GM12878 (cell line): Measurements from ENCODE around the gene GK2. TPM values are rescaled to one million over a fixed set of nuclear protein-coding genes. Genes with fewer than 3 reads are reported as not detected.
A peak's percentile ranks its signal among the peaks of the same experiment; 100 is the strongest.

Experiments used
- ATAC-seq: fragments of 200-7000 bp; cut with Tn5 transposase; 3 replicates; pipeline ENCODE4 v1.9.1; 2020; ENCODE audit warnings: mild to moderate bottlenecking, moderate library complexity
- BruUV-seq: library from RNA; stranded (reverse); fragments of 400-500 nt; replicated peaks from 2 replicates; lab custom pipeline; 2021; lab: Mats Ljungman, UMichigan
- CTCF ChIA-PET: fragments of 300-600 bp; sonication (Branson Sonifier 250); formaldehyde crosslinking; extraction: SDS; loops from one replicate; lab custom pipeline; 2021; ENCODE audit warnings: inconsistent platforms; lab: Yijun Ruan, JAX
- POLR2A ChIA-PET: fragments of 350-600 bp; formaldehyde crosslinking; extraction: SDS; loops from one replicate; lab custom pipeline; 2021; ENCODE audit warnings: inconsistent platforms; lab: Charles Lee
- RAD21 ChIA-PET: fragments of 300-600 bp; sonication (Branson Sonifier 250); formaldehyde crosslinking; loops from one replicate; lab custom pipeline; 2023; ENCODE audit warnings: antibody characterized with exemption; ENCODE audit not compliant: unreplicated experiment; lab: Charles Lee
- SMC1A ChIA-PET: fragments of 300-600 bp; sonication (Branson Sonifier 250); formaldehyde crosslinking; loops from one replicate; lab custom pipeline; 2023; ENCODE audit not compliant: unreplicated experiment, uncharacterized antibody; lab: Charles Lee
- DNase-seq: peaks from one replicate; pipeline ENCODE4 v3.0.0-alpha.2; 2011; ENCODE audit warnings: low read depth, low spot score
- FAIRE-seq: peaks from 3 replicates; lab custom pipeline; 2011; peaks lifted over from hg19 to GRCh38; lab: Jason Lieb, UNC
- H2AFZ ChIP-seq: 2 replicates; pipeline ENCODE4 v1.6.0; 2011; ENCODE audit warnings: low read depth, low read length, control low read depth; ENCODE audit not compliant: control insufficient read depth
- H3K27ac ChIP-seq: 2 replicates; pipeline ENCODE4 v1.5.1; 2011; ENCODE audit warnings: control low read depth; ENCODE audit not compliant: control insufficient read depth, insufficient read depth
- H3K27me3 ChIP-seq, 2 experiments: replicated peaks in 1 of 2; 2 replicates each; pipeline versions ENCODE4 v1.6.0 to v1.6.1; 2011; ENCODE audit warnings: low read length in 1 of 2; ENCODE audit not compliant: control insufficient read depth in 2 of 2, insufficient read depth in 2 of 2
- H3K36me3 ChIP-seq, 2 experiments: 2 replicates each; pipeline ENCODE4 v1.5.1; 2011; ENCODE audit warnings: low read length in 1 of 2; ENCODE audit not compliant: control insufficient read depth in 2 of 2, insufficient read depth in 2 of 2
- H3K4me1 ChIP-seq: 2 replicates; pipeline ENCODE4 v1.6.1; 2011; ENCODE audit warnings: mild to moderate bottlenecking, low read length, moderate library complexity, mixed read lengths; ENCODE audit not compliant: control insufficient read depth, insufficient read depth
- H3K4me2 ChIP-seq: 2 replicates; pipeline ENCODE4 v1.6.0; 2011; ENCODE audit warnings: control low read depth; ENCODE audit not compliant: control insufficient read depth, insufficient read depth
- H3K4me3 ChIP-seq: fragments of 200-600 bp; sonication (generic); 2 replicates; pipeline ENCODE4 v1.5.1; 2016
- H3K79me2 ChIP-seq: 2 replicates; pipeline ENCODE4 v1.6.0; 2011; ENCODE audit warnings: low read length; ENCODE audit not compliant: control insufficient read depth, insufficient read depth
- H3K9ac ChIP-seq: 2 replicates; pipeline ENCODE4 v1.8.0; 2011; ENCODE audit warnings: low read length, control low read depth, mixed read lengths; ENCODE audit not compliant: control insufficient read depth, insufficient read depth
- H3K9me3 ChIP-seq: replicated peaks from 3 replicates; pipeline ENCODE4 v1.5.1; 2011; ENCODE audit warnings: mild to moderate bottlenecking, low read length; ENCODE audit not compliant: control insufficient read depth, insufficient read depth
- H4K20me1 ChIP-seq: 2 replicates; pipeline ENCODE4 v1.6.0; 2011; ENCODE audit not compliant: control insufficient read depth, insufficient read depth
- JUND ChIP-seq: IDR thresholded peaks from 2 replicates; pipeline ENCODE4 v1.6.1; 2012; ENCODE audit warnings: low read depth, mild to moderate bottlenecking, low read length, improper control_type of control experiment, moderate library complexity
- PML ChIP-seq: IDR thresholded peaks from 2 replicates; pipeline ENCODE4 v1.6.1; 2012; ENCODE audit warnings: low read length, inconsistent platforms
- RBBP5 ChIP-seq: fragments of 200-600 bp; sonication (generic); conservative IDR thresholded peaks from 2 replicates; pipeline ENCODE4 v1.6.1; 2016
- WGBS: methylation state at CpG from one replicate; pipeline ENCODE4 v1.1.6; 2016; ENCODE audit warnings: low lambda C conversion rate; ENCODE audit not compliant: insufficient replicate concordance, insufficient coverage; ENCODE audit errors: missing lambda C conversion rate; 5-methylcytosine and 5-hydroxymethylcytosine counted together
- in situ Hi-C: fragments of 300-500 bp; cut with MboI; formaldehyde crosslinking; loops from 9 replicates; pipeline ENCODE4 v1.14.3; 2018; ENCODE audit warnings: mixed read lengths
- intact Hi-C: fragments of 100-400 bp; cut with micrococcal nuclease; formaldehyde crosslinking; loops from one replicate; pipeline ENCODE4 v1.14.2; 2022; ENCODE audit not compliant: unreplicated experiment
- polyA plus RNA-seq, 11 experiments: library from polyadenylated mRNA; depleted of rRNA in 4 of 11; unstranded in 6 of 11; stranded (reverse) in 5 of 11; fragments of >200 nt; fragmentation: Nextera tagmentation in 4 of 11; fragmentation: Illumina TruSeq in 1 of 11; extraction: Ambion mirVana in 4 of 11; extraction: Trizol in 1 of 11; gene quantifications; 1 replicate in 1 of 11; 2 replicates in 10 of 11; pipeline versions ENCODE4 v1.2.1 to v1.2.3, GENCODE V29; 2011 to 2016; ENCODE audit warnings: inconsistent platforms in 2 of 11, missing spikeins in 2 of 11, low read depth in 1 of 11
- total RNA-seq, 4 experiments: library from RNA; depleted of rRNA in 3 of 4; stranded (reverse); fragments of >200 nt in 3 of 4; fragmentation: Illumina TruSeq in 1 of 4; extraction: Trizol in 1 of 4; gene quantifications; 2 replicates each; pipeline versions ENCODE4 v1.2.1 to v1.2.3, GENCODE V29; 2013 to 2021
- TF ChIP-seq, protein P1 (sequence below): fragments of 450-650 bp; IDR thresholded peaks from 2 replicates; pipeline ENCODE4 v1.6.1; 2016; ENCODE audit warnings: mild to moderate bottlenecking
- TF ChIP-seq, protein P2 (sequence below): fragments of 450-650 bp; IDR thresholded peaks from 2 replicates; pipeline ENCODE4 v1.6.1; 2017; ENCODE audit warnings: low read depth, mild to moderate bottlenecking, moderate library complexity

The GK2 gene
- total and polyA plus RNA-seq, 10 of the 15 experiments (the other 5 are each of a cell fraction or from before 2014, with no cell fraction given) = not detected

DNA sequence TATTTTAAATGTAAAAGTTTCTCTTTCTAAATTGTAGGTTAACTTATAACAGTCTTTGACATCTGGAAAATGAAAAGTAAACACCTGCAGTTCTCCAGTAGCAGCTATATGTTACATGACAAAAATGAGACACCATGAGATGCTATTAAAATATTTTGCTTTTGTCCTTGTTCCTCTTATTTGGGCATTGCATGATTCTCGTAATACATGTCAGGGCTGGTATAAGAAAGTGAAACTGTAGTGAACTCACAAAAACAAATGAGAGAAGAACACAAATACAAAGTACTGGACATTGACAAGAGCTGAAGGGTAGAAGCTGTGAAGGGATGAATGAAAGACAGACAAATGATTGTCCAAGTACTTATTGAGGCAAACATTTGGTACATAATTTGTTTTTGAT, 9.0 kb downstream of the GK2 start:
- in situ Hi-C loops (no loop called here), intact Hi-C loops (loop anchor here (10.0 kb wide), 1 partner anchor 444 kb away; no protein-coding TSS in a partner anchor)
- no peak for FAIRE-seq
- WGBS = 0% methylated on average over 1 of the region's 1 CpG
- ChIA-PET RAD21 (interaction anchor here (1.1 kb wide), 1 partner anchor 152 kb away, joined by 3 read pairs; no protein-coding TSS in a partner anchor), SMC1A (interaction anchor here (0.6 to 1.2 kb wide), 5 partner anchors 11 to 763 kb away, joined by 3 to 4 read pairs (median 3); no protein-coding TSS in a partner anchor), CTCF (interaction anchor here (1.0 to 2.0 kb wide), 2 partner anchors 10 to 140 kb away, joined by 3 to 5 read pairs; no protein-coding TSS in a partner anchor), POLR2A (no interaction called here)
- Histone ChIP-seq H4K20me1 (no peaks in the 10 kb centered on the region), H3K27me3 (no peaks in the 10 kb centered on the region), H3K36me3 (no peaks in the 10 kb centered on the region), H3K4me2 (no peak overlapping the region), H3K9me3 (no peaks in the 10 kb centered on the region), H3K4me1 (no peaks in the 10 kb centered on the region), H2AFZ (no peak overlapping the region), H3K27ac (no peak overlapping the region), H3K9ac (no peak overlapping the region), H3K79me2 (no peaks in the 10 kb centered on the region), H3K4me3 (no peak overlapping the region)
- no TSS peak for BruUV-seq
- ATAC-seq = peak; percentile 88
- TF ChIP-seq, protein P1, sequence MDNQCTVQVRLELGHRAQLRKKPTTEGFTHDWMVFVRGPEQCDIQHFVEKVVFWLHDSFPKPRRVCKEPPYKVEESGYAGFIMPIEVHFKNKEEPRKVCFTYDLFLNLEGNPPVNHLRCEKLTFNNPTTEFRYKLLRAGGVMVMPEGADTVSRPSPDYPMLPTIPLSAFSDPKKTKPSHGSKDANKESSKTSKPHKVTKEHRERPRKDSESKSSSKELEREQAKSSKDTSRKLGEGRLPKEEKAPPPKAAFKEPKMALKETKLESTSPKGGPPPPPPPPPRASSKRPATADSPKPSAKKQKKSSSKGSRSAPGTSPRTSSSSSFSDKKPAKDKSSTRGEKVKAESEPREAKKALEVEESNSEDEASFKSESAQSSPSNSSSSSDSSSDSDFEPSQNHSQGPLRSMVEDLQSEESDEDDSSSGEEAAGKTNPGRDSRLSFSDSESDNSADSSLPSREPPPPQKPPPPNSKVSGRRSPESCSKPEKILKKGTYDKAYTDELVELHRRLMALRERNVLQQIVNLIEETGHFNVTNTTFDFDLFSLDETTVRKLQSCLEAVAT = no peak
- no peak for TF ChIP-seq PML
- no peak for TF ChIP-seq JUND
- TF ChIP-seq RBBP5 = no peak
- TF ChIP-seq, protein P2, sequence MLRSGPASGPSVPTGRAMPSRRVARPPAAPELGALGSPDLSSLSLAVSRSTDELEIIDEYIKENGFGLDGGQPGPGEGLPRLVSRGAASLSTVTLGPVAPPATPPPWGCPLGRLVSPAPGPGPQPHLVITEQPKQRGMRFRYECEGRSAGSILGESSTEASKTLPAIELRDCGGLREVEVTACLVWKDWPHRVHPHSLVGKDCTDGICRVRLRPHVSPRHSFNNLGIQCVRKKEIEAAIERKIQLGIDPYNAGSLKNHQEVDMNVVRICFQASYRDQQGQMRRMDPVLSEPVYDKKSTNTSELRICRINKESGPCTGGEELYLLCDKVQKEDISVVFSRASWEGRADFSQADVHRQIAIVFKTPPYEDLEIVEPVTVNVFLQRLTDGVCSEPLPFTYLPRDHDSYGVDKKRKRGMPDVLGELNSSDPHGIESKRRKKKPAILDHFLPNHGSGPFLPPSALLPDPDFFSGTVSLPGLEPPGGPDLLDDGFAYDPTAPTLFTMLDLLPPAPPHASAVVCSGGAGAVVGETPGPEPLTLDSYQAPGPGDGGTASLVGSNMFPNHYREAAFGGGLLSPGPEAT = no peak
- no peak for DNase-seq
